ENCODE data around the gene INTS6.
"Not testable (repeated sequence)": the region's sequence is repeated elsewhere in the genome, so short reads cannot be mapped to it uniquely, and the experiment has no call there.

INTS6 gene

GRCh38 chr13:51453959-51454703 lies 1.3 kb upstream of the INTS6 start:
- DNase-seq = no peak

DNA sequence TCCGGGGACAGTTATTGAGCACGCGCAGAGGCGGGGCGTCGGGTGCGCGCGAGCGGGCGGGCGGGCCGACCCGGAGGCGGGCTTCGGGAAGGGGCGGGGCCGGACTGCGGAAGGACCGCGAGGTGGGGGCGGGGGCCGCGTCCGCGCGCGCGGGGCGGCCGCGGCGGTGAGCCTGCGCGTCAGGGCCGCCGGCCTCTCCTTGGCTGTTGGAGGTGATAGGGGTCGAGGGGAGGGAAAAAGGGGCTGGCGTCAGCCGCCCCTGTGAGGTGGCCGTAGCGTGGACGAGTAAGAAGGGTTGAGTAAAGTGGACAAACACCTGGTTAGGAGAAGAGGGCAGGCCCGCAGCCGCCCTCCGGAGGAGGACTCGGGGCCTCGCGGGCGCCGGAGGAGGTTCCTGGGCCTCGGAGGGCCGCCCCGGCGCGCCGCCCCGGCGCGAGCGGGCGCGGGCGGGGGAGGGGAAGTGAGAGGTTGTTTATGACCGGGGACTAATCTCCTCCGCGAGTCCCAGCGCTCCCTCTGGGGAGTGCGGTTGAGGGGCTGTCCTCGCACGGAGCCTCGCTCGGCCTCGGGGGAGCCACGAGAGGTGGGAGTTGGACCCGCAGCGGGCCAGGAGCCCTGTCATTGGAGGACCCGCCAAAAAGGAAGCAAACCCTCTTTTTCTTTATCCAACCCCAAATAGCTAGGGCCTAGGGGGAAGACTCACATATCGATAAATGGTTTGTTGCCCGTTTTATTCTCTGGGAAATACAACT lies 547 bp upstream of the INTS6 start:
- no peak for DNase-seq

- DNase-seq = peak; percentile 45
Observed at GRCh38 chr13:51451467-51452360, 1.1 kb downstream of the INTS6 start.

GRCh38 chr13:51451134-51451466 lies 1.7 kb downstream of the INTS6 start:
- DNase-seq = no peak

DNA sequence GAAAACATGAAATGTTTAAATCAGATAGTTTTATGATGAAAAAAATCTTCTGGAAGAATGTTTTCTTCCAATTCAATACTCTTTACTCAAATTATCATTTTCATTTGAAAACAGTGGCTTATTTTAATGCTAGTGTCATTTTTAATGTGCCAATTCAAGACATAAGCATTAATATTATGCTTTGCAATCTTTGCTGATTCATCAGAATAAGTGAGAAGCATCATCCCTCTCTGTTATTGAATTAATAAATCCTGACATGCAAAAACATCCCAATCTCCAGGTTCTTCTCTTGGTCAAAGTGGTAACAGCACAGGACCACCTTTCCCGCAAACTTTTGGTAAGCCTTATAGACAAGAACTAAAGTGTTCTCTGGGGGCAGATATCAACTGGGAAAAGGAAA lies 3.8 kb downstream of the INTS6 start:
- DNase-seq = no peak

DNA sequence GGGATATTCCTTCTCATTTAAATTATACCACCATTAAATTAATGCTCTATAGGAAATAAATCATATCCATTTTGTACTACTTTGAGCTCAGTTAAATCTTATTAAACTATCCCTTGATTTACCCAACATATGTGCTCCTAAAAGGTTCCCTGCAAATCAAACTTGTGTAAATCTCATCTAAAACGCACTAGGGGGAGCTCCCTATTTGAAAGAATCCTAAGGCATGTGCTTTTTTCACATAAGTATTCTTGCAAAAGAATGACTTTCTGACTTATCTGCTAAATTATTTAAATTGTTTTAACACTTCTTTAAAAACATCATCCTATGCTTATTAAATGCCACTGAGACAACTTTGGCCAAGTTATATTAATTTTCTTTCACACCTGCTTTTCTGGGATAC lies 7.9 kb downstream of the INTS6 start:
- DNase-seq = no peak

DNA sequence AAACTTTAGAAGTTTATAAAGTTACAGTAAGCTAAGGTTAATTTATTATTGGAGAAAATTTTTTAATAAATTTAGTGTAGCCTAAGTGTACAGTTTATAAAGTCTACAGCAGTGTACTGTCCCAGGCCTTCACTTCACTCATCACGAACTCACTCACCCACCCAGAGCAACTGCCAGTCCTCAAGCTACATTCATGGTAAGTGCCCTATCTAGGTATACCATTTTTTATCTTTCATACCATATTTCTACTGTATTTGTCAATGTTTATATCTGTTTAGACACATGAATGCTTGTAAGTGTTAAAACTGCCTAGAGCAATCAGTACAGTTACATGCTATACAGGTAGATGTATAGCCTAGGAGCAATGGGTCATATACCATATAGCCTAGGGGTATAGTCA lies 12.5 kb downstream of the INTS6 start:
- DNase-seq = no peak

DNA sequence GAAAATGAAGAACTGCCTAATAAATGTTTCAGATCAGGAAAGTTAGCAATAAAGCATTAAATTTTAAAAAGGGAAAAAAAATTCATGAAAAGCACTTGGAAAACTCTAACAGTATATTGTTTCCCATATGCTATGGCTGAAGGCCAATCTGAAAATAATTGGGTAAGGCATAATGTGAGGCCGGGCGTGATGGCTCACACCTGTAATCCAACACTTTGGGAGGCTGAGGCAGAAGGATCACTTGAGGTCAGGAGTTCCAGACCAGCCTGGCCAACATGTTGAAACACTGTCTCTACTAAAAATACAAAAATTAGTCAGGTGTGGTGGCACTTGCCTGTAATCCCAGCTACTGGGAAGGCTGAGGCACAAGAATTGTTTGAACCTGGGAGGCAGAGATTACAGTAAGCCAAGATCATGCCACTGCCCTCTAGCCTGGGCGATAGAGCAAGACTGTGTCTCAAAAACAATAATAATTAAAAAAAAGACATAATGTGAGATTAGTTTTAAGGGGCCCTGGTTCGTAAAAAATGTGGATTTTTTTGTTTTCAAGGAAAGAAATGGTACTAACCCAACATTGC lies 15.2 kb downstream of the INTS6 start:
- no peak for DNase-seq

DNA sequence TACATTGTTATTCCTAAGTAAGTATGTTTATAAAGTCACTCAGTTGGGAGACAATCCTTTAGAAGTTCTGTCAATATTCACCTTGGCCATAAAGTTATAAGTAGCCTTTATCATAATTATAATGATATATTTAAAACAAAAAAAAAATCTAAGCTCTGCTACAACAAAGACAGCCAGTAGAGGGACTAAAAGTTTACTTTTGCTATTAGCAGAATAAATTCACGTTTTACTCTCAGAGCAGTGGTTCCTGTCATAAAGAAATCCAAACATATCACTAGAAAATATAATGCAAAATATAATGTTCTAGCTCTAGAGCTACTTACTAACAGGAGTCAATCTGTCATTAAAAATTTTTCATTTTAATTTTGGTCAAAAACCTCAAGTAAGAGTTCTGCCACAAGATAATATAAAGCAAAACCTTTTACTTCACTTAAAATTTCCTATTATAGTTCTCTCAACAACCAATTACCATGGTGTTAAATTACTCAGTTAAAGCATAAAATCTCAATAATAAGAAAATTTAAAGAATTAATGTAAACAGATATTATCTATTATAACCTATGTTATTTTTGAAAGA lies 17.7 kb downstream of the INTS6 start:
- DNase-seq = no peak

GRCh38 chr13:51432576-51432975 lies 20.3 kb downstream of the INTS6 start:
- no peak for DNase-seq

DNA sequence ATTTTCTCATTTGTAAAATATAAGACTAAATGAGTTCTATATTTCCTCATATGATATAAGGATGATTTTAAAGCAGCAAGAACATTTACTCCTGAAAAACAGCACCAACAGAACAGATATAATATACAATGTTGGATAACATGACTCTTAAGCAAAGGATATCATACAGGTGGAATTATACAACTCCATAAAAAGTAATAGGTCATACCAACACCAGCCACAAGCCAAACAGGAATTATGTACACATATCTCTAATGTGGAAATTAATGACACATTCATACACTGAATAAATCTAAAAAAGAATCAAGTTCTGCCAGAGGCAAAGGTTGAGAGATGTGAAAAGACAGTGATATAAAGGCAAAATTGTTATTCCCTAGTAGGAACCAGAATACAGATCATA lies 25.9 kb downstream of the INTS6 start:
- no peak for DNase-seq

DNA sequence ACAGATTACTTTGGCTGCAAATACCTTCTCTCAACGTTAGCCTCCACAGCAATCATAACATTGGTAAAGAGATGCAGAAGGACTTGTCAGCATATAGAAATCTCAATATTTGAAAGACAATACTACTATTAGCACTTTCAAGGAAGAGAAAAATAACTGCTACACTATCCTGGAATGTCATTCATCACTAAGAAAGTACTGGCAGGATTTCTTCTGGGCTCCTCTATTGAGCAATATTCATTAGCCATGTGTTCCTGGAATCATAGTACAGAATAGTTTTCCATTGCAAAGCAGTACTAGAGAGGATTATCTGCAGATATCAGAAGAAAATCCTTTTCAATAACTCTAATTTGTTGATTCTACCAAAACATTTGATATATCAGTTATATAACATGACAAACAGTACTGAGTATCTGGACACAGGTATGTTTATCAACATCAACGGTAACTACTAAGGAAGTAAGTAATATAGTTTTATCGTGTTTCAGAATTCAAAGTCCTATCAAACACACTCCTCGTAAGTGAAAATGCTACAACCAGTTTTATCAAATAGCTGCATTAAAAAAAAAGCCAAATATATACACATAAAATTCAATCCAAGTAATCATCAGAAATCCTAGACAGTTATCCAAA lies 27.3 kb downstream of the INTS6 start:
- DNase-seq = no peak

DNA sequence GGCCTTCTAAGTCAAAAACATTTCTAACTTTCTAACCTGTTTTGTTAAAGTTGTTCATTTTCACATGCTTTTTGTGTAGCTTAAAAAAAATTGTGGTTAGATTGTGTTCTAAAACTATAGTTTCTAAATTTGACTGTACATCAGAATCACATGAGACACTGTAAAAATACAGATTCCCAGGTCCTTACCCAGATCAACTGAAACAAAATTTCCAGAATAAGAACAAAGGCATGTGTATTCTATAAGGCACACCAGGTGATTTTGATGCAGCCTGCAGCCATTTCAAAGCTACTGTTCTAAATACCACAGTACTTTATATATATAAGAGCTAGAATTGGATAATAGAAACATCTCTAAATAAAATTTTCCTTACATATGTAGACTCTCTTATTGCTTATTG lies 29.1 kb downstream of the INTS6 start:
- no peak for DNase-seq

- no peak for DNase-seq
Observed at GRCh38 chr13:51422484-51422883, 30.4 kb downstream of the INTS6 start.

DNA sequence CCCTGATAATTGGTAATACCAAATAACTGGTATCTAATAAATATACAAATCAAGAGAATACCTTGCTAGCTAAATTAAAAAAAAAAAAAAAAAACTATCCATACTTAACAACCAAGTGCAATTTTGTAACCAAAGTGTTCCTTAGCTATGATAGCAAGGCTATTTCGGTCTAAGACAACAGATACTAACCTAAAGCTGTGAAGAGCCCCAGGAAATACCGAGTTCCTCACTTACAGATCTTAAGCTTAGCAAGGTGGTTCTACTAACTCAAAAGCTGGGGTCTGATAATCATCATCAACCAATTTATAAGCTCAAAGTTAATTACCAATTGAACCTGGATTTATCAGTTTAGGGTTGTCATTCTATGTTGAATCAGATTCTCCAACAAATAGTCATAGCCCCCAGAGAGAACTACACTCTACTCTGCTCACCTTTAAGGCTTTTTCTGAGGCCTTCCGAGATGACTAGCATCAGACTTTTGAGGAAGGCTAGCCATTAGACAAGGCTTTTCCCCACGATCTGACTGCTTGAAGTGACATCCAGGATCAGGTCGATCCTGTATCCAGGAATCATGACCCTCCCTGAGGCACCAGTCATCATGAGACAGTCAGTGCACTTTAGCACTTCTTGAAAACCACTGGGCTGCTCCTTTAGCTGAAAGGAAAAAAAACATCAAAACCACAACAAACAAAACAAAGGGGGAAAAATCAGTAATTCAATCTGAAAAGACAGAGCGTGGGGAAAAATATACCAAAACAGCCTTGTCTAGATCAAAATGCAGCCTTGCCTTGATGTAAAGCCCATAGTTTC lies 31.9 kb downstream of the INTS6 start:
- DNase-seq = no peak

DNA sequence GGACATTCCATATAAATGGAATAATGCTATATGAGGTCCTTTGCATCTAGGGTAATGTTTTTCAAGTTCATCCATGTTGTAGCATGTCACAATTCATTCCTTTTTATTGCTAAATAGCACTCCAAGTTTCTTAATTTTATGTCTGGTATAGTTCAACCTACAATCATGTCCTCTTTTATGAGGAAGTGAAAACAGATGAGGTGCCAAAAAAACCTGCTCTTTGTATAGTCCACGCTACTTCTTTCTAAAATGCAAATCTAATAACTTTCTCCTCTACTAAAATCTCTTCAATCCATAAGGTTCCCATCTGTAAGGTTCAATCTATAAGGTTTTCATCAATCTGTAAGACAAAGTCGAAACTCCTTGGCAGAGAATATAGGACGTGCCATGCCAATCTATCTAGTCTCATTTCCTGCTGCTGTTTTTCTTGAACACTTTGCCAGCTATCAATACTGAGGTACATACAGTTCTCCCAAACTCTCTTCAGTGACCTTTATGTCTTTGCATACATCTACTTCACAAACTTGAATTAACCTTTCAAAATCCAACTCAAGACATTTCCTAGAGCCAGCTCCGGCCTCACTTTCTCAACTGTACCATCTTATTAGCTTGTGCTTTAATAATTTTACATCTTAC lies 33.7 kb downstream of the INTS6 start:
- no peak for DNase-seq

DNA sequence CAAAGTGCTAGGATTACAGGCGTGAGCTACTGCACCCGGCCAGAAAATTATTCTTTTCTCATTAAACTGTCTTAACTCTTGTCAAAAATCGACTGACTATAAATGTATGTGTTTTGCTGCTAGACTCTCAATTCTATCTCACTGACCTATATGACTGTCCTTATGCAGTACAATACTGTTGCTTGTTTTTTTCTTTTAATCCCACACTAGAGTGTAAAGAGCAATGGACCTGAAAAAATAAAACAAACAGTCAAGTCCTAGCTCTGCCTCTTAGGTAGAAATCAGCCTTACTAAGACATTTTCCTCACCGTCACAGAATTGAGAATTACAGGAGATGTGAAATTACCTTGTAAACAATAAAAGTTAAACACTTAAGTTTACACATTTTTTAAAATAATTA lies 35.1 kb downstream of the INTS6 start:
- no peak for DNase-seq

GRCh38 chr13:51416107-51416506 lies 36.7 kb downstream of the INTS6 start:
- DNase-seq = no peak

DNA sequence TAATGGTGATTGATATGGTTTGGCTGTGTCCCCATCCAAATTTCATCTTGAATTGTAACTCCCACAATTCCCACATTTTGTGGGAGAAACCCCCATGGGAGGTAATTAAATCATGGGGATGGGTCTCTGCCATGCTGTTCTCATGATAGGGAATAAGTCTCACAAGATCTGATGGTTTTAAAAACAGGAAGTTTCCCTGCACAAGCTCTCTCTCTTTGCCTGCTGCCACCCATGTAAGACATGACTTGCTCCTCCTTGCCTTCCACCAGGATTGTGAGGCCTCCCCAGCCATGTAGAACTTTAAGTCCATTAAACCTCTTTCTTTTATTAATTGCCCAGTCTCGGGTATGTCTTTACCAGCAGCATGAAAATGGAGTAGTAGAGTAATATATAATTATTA lies 37.5 kb downstream of the INTS6 start:
- not testable (repeated sequence) for DNase-seq

DNA sequence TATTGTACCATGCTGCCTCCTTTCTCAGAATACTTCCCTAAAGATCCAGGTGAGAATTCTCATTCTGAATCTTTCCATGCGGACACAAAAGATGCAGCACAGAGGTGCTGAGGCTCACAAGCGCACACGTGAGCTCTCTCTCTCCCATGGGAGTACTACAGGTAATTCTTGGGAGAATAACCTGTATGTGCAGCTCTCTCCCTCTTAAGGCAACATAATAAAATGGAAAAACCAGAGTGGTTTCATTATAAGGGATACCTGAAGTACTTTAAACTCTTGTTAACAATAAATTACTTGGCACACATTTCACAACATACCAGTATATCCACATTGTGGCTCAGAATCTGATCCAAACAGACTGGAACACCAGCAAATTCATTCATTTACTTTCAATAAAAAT lies 40.4 kb downstream of the INTS6 start:
- DNase-seq = peak; percentile 23

- DNase-seq = no peak
Observed at GRCh38 chr13:51405176-51405575, 47.7 kb downstream of the INTS6 start.

Measured in DMS153 (cell line).